Left forelimb (tissue), 1 donor: ENCODE results near the gene RNGTT.
A peak's percentile ranks its signal among the peaks of the same experiment; 100 is the strongest.
"Not testable (repeated sequence)": the region's sequence is repeated elsewhere in the genome, so short reads cannot be mapped to it uniquely, and the experiment has no call there.

Experiments
- DNase-seq: peaks from one replicate; pipeline ENCODE4 v3.0.0-alpha.2; 2018; ENCODE audit warnings: low spot score

Gene RNGTT

GRCh38 chr6:88864359-88865054, 98.9 kb downstream of the RNGTT start:
- no peak for DNase-seq

GRCh38 chr6:88860310-88860709, 103.1 kb downstream of the RNGTT start:
- DNase-seq, result no peak

GRCh38 chr6:88858455-88858854, 105.0 kb downstream of the RNGTT start:
- no peak for DNase-seq

- no peak for DNase-seq
Measured at GRCh38 chr6:88856566-88856965, 106.9 kb downstream of the RNGTT start.

GRCh38 chr6:88855541-88856147, 107.8 kb downstream of the RNGTT start:
- peak; percentile 65 for DNase-seq

GRCh38 chr6:88852775-88853174, 110.6 kb downstream of the RNGTT start:
- DNase-seq, result no peak

GRCh38 chr6:88852000-88852399, 111.4 kb downstream of the RNGTT start:
- no peak for DNase-seq

GRCh38 chr6:88848870-88849269, 114.5 kb downstream of the RNGTT start:
- no peak for DNase-seq

- DNase-seq, result no peak
Measured at GRCh38 chr6:88843040-88843439, 120.4 kb downstream of the RNGTT start.

- no peak for DNase-seq
Measured at GRCh38 chr6:88842320-88842719, 121.1 kb downstream of the RNGTT start.

- no peak for DNase-seq
Measured at GRCh38 chr6:88840796-88841539, 122.5 kb downstream of the RNGTT start.

- no peak for DNase-seq
Measured at GRCh38 chr6:88840289-88840688, 123.1 kb downstream of the RNGTT start.

- DNase-seq, result no peak
Measured at GRCh38 chr6:88839280-88839679, 124.1 kb downstream of the RNGTT start.

- no peak for DNase-seq
Measured at GRCh38 chr6:88835210-88835609, 128.2 kb downstream of the RNGTT start.

- DNase-seq, result not testable (repeated sequence)
Measured at GRCh38 chr6:88833071-88833470, 130.3 kb downstream of the RNGTT start.

- not testable (repeated sequence) for DNase-seq
Measured at GRCh38 chr6:88827599-88827998, 135.8 kb downstream of the RNGTT start.

GRCh38 chr6:88825856-88826255, 137.6 kb downstream of the RNGTT start:
- DNase-seq, result no peak

GRCh38 chr6:88823998-88824397, 139.4 kb downstream of the RNGTT start:
- DNase-seq, result no peak

- no peak for DNase-seq
Measured at GRCh38 chr6:88815491-88815890, 147.9 kb downstream of the RNGTT start.

GRCh38 chr6:88814909-88815308, 148.5 kb downstream of the RNGTT start:
- DNase-seq, result no peak

GRCh38 chr6:88813045-88813444, 150.4 kb downstream of the RNGTT start:
- no peak for DNase-seq

- DNase-seq, result no peak
Measured at GRCh38 chr6:88810701-88811100, 152.7 kb downstream of the RNGTT start.

- no peak for DNase-seq
Measured at GRCh38 chr6:88810089-88810488, 153.3 kb downstream of the RNGTT start.
